Upper lobe of right lung (tissue), 1 donor: Measurements from ENCODE around the gene FH. TPM values are rescaled to one million over a fixed set of nuclear protein-coding genes. Genes with fewer than 3 reads are reported as not detected.

Experiments
- ATAC-seq: fragments of 200-7000 bp; cut with Tn5 transposase; one replicate; pipeline ENCODE4 v1.9.1; 2020; ENCODE audit warnings: mild to moderate bottlenecking, moderate library complexity
- DNase-seq: peaks from one replicate; pipeline ENCODE4 v3.0.0-alpha.2; 2020
- H3K27ac ChIP-seq: fragments of 200-600 bp; one replicate; pipeline ENCODE4 v1.8.0; 2022
- H3K27me3 ChIP-seq: fragments of 200-600 bp; one replicate; pipeline ENCODE4 v1.8.0; 2022; ENCODE audit warnings: mild to moderate bottlenecking
- H3K36me3 ChIP-seq: fragments of 200-600 bp; one replicate; pipeline ENCODE4 v1.8.0; 2022
- H3K4me1 ChIP-seq: fragments of 200-600 bp; one replicate; pipeline ENCODE4 v1.8.0; 2022
- H3K4me3 ChIP-seq: fragments of 200-600 bp; one replicate; pipeline ENCODE4 v1.8.0; 2022; ENCODE audit warnings: mild to moderate bottlenecking
- H3K9me3 ChIP-seq: fragments of 200-600 bp; one replicate; pipeline ENCODE4 v1.8.0; 2022
- CTCF ChIP-seq: fragments of 200-600 bp; IDR thresholded peaks from one replicate; pipeline ENCODE4 v1.8.0; 2022; ENCODE audit warnings: antibody characterized with exemption
- intact Hi-C: fragments of 100-400 bp; cut with DNase I; formaldehyde crosslinking; loops from one replicate; pipeline ENCODE4 v1.11.0; 2022
- total RNA-seq: library from RNA; stranded (reverse); fragmentation: NEBNext Ultra II Directional; extraction: Animal tissue kit (Norgen Biotek cat#: 25700); gene quantifications from one replicate; pipeline ENCODE4 v1.2.1, GENCODE V29; 2021
- donor health status: DM: no; HTN: yes; CAD: no; lungs with severe emphysema.

Gene FH
- total RNA-seq, 1 donor from 2014 or later: 37.4 TPM

- no peaks in the 10 kb centered on the region for H3K9me3 ChIP-seq
- no peaks in the 10 kb centered on the region for H3K27me3 ChIP-seq
- no peaks in the 10 kb centered on the region for H3K4me1 ChIP-seq
- DNase-seq: no peak
- intact Hi-C loops: no loop called here
- ATAC-seq: no peak
- no peak overlapping the region for H3K27ac ChIP-seq
- no peak for TF ChIP-seq CTCF
- H3K4me3 ChIP-seq: no peak overlapping the region
- no peaks in the 10 kb centered on the region for H3K36me3 ChIP-seq
Measured at GRCh38 chr1:241479294-241479693, 40.3 kb downstream of the FH start.

GRCh38 chr1:241475671-241476070 lies 43.9 kb downstream of the FH start:
- no peak for TF ChIP-seq CTCF
- Histone ChIP-seq H3K27ac (no peak overlapping the region), H3K4me1 (no peaks in the 10 kb centered on the region), H3K27me3 (no peaks in the 10 kb centered on the region), H3K9me3 (no peaks in the 10 kb centered on the region), H3K4me3 (no peak overlapping the region), H3K36me3 (no peaks in the 10 kb centered on the region)
- no peak for ATAC-seq
- intact Hi-C loops: no loop called here
- DNase-seq: no peak

- no peak for TF ChIP-seq CTCF
- H3K27me3 ChIP-seq: no peaks in the 10 kb centered on the region
- intact Hi-C loops: no loop called here
- no peaks in the 10 kb centered on the region for H3K4me1 ChIP-seq
- no peak for DNase-seq
- H3K4me3 ChIP-seq: no peak overlapping the region
- no peak overlapping the region for H3K27ac ChIP-seq
- no peaks in the 10 kb centered on the region for H3K9me3 ChIP-seq
- ATAC-seq: no peak
- no peaks in the 10 kb centered on the region for H3K36me3 ChIP-seq
Measured at GRCh38 chr1:241473026-241473425, 46.5 kb downstream of the FH start.

GRCh38 chr1:241470908-241471590 lies 48.5 kb downstream of the FH start:
- TF ChIP-seq CTCF: no peak
- ATAC-seq (no peak), DNase-seq (no peak)
- Histone ChIP-seq H3K36me3 (no peaks in the 10 kb centered on the region), H3K4me1 (no peaks in the 10 kb centered on the region), H3K27me3 (no peaks in the 10 kb centered on the region), H3K4me3 (no peak overlapping the region), H3K9me3 (no peaks in the 10 kb centered on the region), H3K27ac (no peak overlapping the region)
- intact Hi-C loops: no loop called here

- Histone ChIP-seq H3K27ac (no peak overlapping the region), H3K9me3 (no peaks in the 10 kb centered on the region), H3K4me3 (no peak overlapping the region), H3K27me3 (no peaks in the 10 kb centered on the region), H3K4me1 (no peaks in the 10 kb centered on the region), H3K36me3 (no peaks in the 10 kb centered on the region)
- TF ChIP-seq CTCF: no peak
- DNase-seq (no peak), ATAC-seq (no peak)
- intact Hi-C loops: no loop called here
Measured at GRCh38 chr1:241470361-241470760, 49.2 kb downstream of the FH start.

GRCh38 chr1:241465673-241466072 lies 53.9 kb downstream of the FH start:
- Histone ChIP-seq H3K36me3 (no peaks in the 10 kb centered on the region), H3K27ac (no peak overlapping the region), H3K4me3 (no peak overlapping the region), H3K27me3 (no peaks in the 10 kb centered on the region), H3K4me1 (no peaks in the 10 kb centered on the region), H3K9me3 (no peaks in the 10 kb centered on the region)
- ATAC-seq (no peak), DNase-seq (no peak)
- TF ChIP-seq CTCF: no peak
- intact Hi-C loops: no loop called here
